Measurements from ENCODE around the gene DMXL2.
A peak's percentile ranks its signal among the peaks of the same experiment; 100 is the strongest.

The DMXL2 gene

GRCh38 chr15:51561271-51561670 lies 61.3 kb downstream of the DMXL2 start:
- DNase-seq (ENCODE audit: extremely low spot score), result no peak
- ChIA-PET POLR2A (no interaction called here), CTCF (no interaction called here)
- TF ChIP-seq ARNT (IDR thresholded peaks at IDR 0.05) (no peak), NFRKB (IDR thresholded peaks at IDR 0.05) (no peak), L3MBTL2 (conservative IDR thresholded peaks at IDR 0.05) (no peak), FOXK2 (IDR thresholded peaks at IDR 0.05) (no peak), CTBP1 (IDR thresholded peaks at IDR 0.05; ENCODE audit: borderline replicate concordance) (no peak), HDGF (IDR thresholded peaks at IDR 0.05; ENCODE audit: borderline replicate concordance) (no peak), ZNF384 (IDR thresholded peaks at IDR 0.05) (no peak), FOXA1 (IDR thresholded peaks at IDR 0.05) (no peak)

- no peak for TF ChIP-seq BHLHE40 (IDR thresholded peaks at IDR 0.05; ENCODE audit: borderline replicate concordance)
- no peak for TF ChIP-seq CTBP1 (IDR thresholded peaks at IDR 0.05; ENCODE audit: borderline replicate concordance)
- TF ChIP-seq HDGF (IDR thresholded peaks at IDR 0.05; ENCODE audit: borderline replicate concordance), result no peak
- no peak for TF ChIP-seq ELF4 (IDR thresholded peaks at IDR 0.05)
- no peak for TF ChIP-seq LEF1 (IDR thresholded peaks at IDR 0.05; ENCODE audit: borderline replicate concordance)
- TF ChIP-seq L3MBTL2 (conservative IDR thresholded peaks at IDR 0.05), result no peak
- no peak for TF ChIP-seq ZNF384 (IDR thresholded peaks at IDR 0.05)
- no peak for TF ChIP-seq TARDBP (IDR thresholded peaks at IDR 0.05)
- no peak for TF ChIP-seq SP1 (IDR thresholded peaks at IDR 0.05)
- ChIA-PET POLR2A (no interaction called here), CTCF (no interaction called here)
- DNase-seq (ENCODE audit: extremely low spot score), result no peak
Measured at GRCh38 chr15:51558876-51559275, 63.7 kb downstream of the DMXL2 start.

DNA sequence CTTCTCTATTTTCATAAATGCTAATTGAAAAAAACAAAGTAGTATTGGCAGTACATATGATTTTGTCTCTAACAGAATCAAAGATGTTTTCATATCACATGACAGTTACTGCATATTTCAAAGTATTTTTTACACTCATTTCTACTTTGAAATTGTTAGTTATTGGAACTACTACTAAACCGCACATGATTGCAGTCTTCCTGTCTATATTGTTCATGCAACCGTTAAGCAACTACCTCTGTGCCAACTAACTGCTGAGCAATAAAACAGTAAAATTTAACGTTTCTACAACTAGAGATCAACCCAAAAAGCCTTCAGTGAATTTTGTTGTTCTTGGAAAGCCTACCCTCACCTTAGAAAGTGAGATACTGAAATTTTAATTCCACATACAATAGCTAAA lies 64.2 kb downstream of the DMXL2 start:
- ChIA-PET CTCF (no interaction called here), POLR2A (no interaction called here)
- DNase-seq (ENCODE audit: extremely low spot score), result no peak
- no peak for TF ChIP-seq ELF4 (IDR thresholded peaks at IDR 0.05)
- no peak for TF ChIP-seq SUZ12 (IDR thresholded peaks at IDR 0.05)
- TF ChIP-seq TARDBP (IDR thresholded peaks at IDR 0.05), result no peak
- TF ChIP-seq BHLHE40 (IDR thresholded peaks at IDR 0.05; ENCODE audit: borderline replicate concordance), result no peak
- no peak for TF ChIP-seq SP1 (IDR thresholded peaks at IDR 0.05)
- no peak for TF ChIP-seq LEF1 (IDR thresholded peaks at IDR 0.05; ENCODE audit: borderline replicate concordance)
- TF ChIP-seq ZNF384 (IDR thresholded peaks at IDR 0.05), result no peak
- TF ChIP-seq CTBP1 (IDR thresholded peaks at IDR 0.05; ENCODE audit: borderline replicate concordance), result no peak
- TF ChIP-seq FOXK2 (IDR thresholded peaks at IDR 0.05), result no peak
- no peak for TF ChIP-seq HDGF (IDR thresholded peaks at IDR 0.05; ENCODE audit: borderline replicate concordance)
- TF ChIP-seq L3MBTL2 (conservative IDR thresholded peaks at IDR 0.05), result no peak
- TF ChIP-seq FOXM1 (IDR thresholded peaks at IDR 0.05; ENCODE audit: borderline replicate concordance), result no peak
- TF ChIP-seq, protein P1, sequence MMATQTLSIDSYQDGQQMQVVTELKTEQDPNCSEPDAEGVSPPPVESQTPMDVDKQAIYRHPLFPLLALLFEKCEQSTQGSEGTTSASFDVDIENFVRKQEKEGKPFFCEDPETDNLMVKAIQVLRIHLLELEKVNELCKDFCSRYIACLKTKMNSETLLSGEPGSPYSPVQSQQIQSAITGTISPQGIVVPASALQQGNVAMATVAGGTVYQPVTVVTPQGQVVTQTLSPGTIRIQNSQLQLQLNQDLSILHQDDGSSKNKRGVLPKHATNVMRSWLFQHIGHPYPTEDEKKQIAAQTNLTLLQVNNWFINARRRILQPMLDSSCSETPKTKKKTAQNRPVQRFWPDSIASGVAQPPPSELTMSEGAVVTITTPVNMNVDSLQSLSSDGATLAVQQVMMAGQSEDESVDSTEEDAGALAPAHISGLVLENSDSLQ (IDR thresholded peaks at IDR 0.05), result no peak
- no peak for TF ChIP-seq FOXA1 (IDR thresholded peaks at IDR 0.05)
- no peak for TF ChIP-seq NFRKB (IDR thresholded peaks at IDR 0.05)
- no peak for TF ChIP-seq ARNT (IDR thresholded peaks at IDR 0.05)

DNA sequence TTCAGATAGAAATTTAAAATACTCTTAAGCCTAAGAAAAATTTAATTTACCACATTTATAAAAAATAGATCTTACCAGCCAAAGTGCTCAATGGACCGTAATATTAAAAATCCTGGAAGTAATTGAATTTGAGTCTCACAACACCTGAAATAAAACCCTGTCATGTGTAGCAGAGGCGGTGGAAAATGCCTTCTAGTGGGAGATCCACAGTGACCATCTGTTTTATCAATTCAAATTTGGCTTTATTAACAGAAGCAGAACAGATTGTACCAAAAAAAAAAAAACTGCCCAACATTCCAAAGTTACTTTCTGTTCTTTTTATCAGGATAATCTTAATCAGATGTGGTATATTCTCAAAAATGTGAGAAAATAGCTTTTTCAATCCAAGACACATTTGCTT lies 71.7 kb downstream of the DMXL2 start:
- POLR2A ChIA-PET, result no interaction called here
- CTCF ChIA-PET, result no interaction called here
- no peak for DNase-seq (ENCODE audit: extremely low spot score)
- TF ChIP-seq FOXA1 (IDR thresholded peaks at IDR 0.05), result no peak
- TF ChIP-seq, protein P1 (IDR thresholded peaks at IDR 0.05), result no peak
- no peak for TF ChIP-seq ARNT (IDR thresholded peaks at IDR 0.05)
- no peak for TF ChIP-seq FOXM1 (IDR thresholded peaks at IDR 0.05; ENCODE audit: borderline replicate concordance)
- TF ChIP-seq SUZ12 (IDR thresholded peaks at IDR 0.05), result no peak
- no peak for TF ChIP-seq FOXK2 (IDR thresholded peaks at IDR 0.05)
- TF ChIP-seq ZNF384 (IDR thresholded peaks at IDR 0.05), result no peak
- no peak for TF ChIP-seq TARDBP (IDR thresholded peaks at IDR 0.05)
- TF ChIP-seq HDGF (IDR thresholded peaks at IDR 0.05; ENCODE audit: borderline replicate concordance), result no peak
- no peak for TF ChIP-seq L3MBTL2 (conservative IDR thresholded peaks at IDR 0.05)
- TF ChIP-seq CTBP1 (IDR thresholded peaks at IDR 0.05; ENCODE audit: borderline replicate concordance), result no peak

GRCh38 chr15:51547656-51548055 lies 74.9 kb downstream of the DMXL2 start:
- ChIA-PET POLR2A (no interaction called here), CTCF (no interaction called here)
- no peak for DNase-seq (ENCODE audit: extremely low spot score)
- TF ChIP-seq ZNF384 (IDR thresholded peaks at IDR 0.05), result no peak
- no peak for TF ChIP-seq HDGF (IDR thresholded peaks at IDR 0.05; ENCODE audit: borderline replicate concordance)
- TF ChIP-seq, protein P1 (IDR thresholded peaks at IDR 0.05), result no peak
- TF ChIP-seq CTBP1 (IDR thresholded peaks at IDR 0.05; ENCODE audit: borderline replicate concordance), result no peak
- no peak for TF ChIP-seq BHLHE40 (IDR thresholded peaks at IDR 0.05; ENCODE audit: borderline replicate concordance)
- no peak for TF ChIP-seq ELF4 (IDR thresholded peaks at IDR 0.05)
- TF ChIP-seq NFRKB (IDR thresholded peaks at IDR 0.05), result no peak
- no peak for TF ChIP-seq L3MBTL2 (conservative IDR thresholded peaks at IDR 0.05)
- no peak for TF ChIP-seq FOXM1 (IDR thresholded peaks at IDR 0.05; ENCODE audit: borderline replicate concordance)
- TF ChIP-seq LEF1 (IDR thresholded peaks at IDR 0.05; ENCODE audit: borderline replicate concordance), result no peak
- no peak for TF ChIP-seq TARDBP (IDR thresholded peaks at IDR 0.05)
- TF ChIP-seq SP1 (IDR thresholded peaks at IDR 0.05), result no peak
- TF ChIP-seq FOXK2 (IDR thresholded peaks at IDR 0.05), result no peak
- TF ChIP-seq SUZ12 (IDR thresholded peaks at IDR 0.05), result no peak
- TF ChIP-seq ARNT (IDR thresholded peaks at IDR 0.05), result no peak
- no peak for TF ChIP-seq FOXA1 (IDR thresholded peaks at IDR 0.05)

DNA sequence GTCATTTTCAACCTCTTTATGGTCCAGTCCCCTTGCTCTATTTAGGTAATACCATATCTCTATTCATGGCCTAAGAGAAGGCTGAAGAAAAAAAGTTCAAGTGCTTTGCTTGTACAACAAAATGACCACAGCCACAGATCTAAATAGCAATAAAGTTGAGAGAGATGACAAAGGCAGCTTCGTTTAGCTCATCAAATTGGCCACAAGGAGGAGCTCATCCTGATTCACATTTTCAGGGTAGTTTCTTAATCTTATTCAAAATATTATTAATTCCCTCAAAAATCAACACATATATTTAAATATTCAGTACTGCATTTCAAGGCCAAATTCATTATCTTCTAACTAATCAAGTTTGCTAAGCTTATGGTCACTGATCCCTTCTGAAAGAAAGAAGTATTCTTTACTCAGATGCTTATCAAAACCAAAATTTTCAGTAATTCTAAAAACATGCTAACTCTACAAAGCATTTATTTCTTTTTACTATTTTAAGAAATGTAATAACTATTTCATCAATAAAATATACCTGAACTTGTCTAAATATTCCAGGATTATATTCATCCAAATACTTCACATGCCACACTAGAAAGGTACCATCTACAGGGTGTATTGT lies 85.5 kb downstream of the DMXL2 start:
- TF ChIP-seq L3MBTL2 (conservative IDR thresholded peaks at IDR 0.05) (no peak), ZNF384 (IDR thresholded peaks at IDR 0.05) (no peak), HDGF (IDR thresholded peaks at IDR 0.05; ENCODE audit: borderline replicate concordance) (no peak), ELF4 (IDR thresholded peaks at IDR 0.05) (no peak), SP1 (IDR thresholded peaks at IDR 0.05) (no peak), CTBP1 (IDR thresholded peaks at IDR 0.05; ENCODE audit: borderline replicate concordance) (no peak)
- TF ChIP-seq, protein P1 (IDR thresholded peaks at IDR 0.05), result no peak
- DNase-seq (ENCODE audit: extremely low spot score), result peak; percentile 13
- POLR2A ChIA-PET, result no interaction called here
- CTCF ChIA-PET, result interaction anchor here (0.6 to 0.7 kb wide), 2 partner anchors 9 to 15 kb away, joined by 3 to 4 read pairs; no protein-coding TSS in a partner anchor

Data from HEK293T (cell line).